Upper lobe of right lung (tissue), 1 donor: ENCODE data around the gene MBD3. TPM values are rescaled to one million over a fixed set of nuclear protein-coding genes. Genes with fewer than 3 reads are reported as not detected.
"Not testable (repeated sequence)": the region's sequence is repeated elsewhere in the genome, so short reads cannot be mapped to it uniquely, and the experiment has no call there.

Experiments used
- ATAC-seq: fragments of 200-7000 bp; cut with Tn5 transposase; one replicate; pipeline ENCODE4 v1.9.1; 2020; ENCODE audit warnings: mild to moderate bottlenecking, moderate library complexity
- DNase-seq: peaks from one replicate; pipeline ENCODE4 v3.0.0-alpha.2; 2020
- H3K27ac ChIP-seq: fragments of 200-600 bp; one replicate; pipeline ENCODE4 v1.8.0; 2022
- H3K27me3 ChIP-seq: fragments of 200-600 bp; one replicate; pipeline ENCODE4 v1.8.0; 2022; ENCODE audit warnings: mild to moderate bottlenecking
- H3K36me3 ChIP-seq: fragments of 200-600 bp; one replicate; pipeline ENCODE4 v1.8.0; 2022
- H3K4me1 ChIP-seq: fragments of 200-600 bp; one replicate; pipeline ENCODE4 v1.8.0; 2022
- H3K4me3 ChIP-seq: fragments of 200-600 bp; one replicate; pipeline ENCODE4 v1.8.0; 2022; ENCODE audit warnings: mild to moderate bottlenecking
- H3K9me3 ChIP-seq: fragments of 200-600 bp; one replicate; pipeline ENCODE4 v1.8.0; 2022
- intact Hi-C: fragments of 100-400 bp; cut with DNase I; formaldehyde crosslinking; loops from one replicate; pipeline ENCODE4 v1.11.0; 2022
- total RNA-seq: library from RNA; stranded (reverse); fragmentation: NEBNext Ultra II Directional; extraction: Animal tissue kit (Norgen Biotek cat#: 25700); gene quantifications from one replicate; pipeline ENCODE4 v1.2.1, GENCODE V29; 2021
- TF ChIP-seq, protein P1 (sequence below): fragments of 200-600 bp; IDR thresholded peaks from one replicate; pipeline ENCODE4 v1.8.0; 2022; ENCODE audit warnings: antibody characterized with exemption
- donor health status: DM: no; HTN: yes; CAD: no; lungs with severe emphysema.

Gene MBD3
- total RNA-seq, 1 donor from 2014 or later, result 78.7 TPM

- peaks cover 30% of the 10 kb centered on the region for H3K27me3 ChIP-seq
- TF ChIP-seq, protein P1, sequence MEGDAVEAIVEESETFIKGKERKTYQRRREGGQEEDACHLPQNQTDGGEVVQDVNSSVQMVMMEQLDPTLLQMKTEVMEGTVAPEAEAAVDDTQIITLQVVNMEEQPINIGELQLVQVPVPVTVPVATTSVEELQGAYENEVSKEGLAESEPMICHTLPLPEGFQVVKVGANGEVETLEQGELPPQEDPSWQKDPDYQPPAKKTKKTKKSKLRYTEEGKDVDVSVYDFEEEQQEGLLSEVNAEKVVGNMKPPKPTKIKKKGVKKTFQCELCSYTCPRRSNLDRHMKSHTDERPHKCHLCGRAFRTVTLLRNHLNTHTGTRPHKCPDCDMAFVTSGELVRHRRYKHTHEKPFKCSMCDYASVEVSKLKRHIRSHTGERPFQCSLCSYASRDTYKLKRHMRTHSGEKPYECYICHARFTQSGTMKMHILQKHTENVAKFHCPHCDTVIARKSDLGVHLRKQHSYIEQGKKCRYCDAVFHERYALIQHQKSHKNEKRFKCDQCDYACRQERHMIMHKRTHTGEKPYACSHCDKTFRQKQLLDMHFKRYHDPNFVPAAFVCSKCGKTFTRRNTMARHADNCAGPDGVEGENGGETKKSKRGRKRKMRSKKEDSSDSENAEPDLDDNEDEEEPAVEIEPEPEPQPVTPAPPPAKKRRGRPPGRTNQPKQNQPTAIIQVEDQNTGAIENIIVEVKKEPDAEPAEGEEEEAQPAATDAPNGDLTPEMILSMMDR, result no peak
- peak; percentile 28 for ATAC-seq
Measured at GRCh38 chr19:1534972-1535371, 57.7 kb downstream of the MBD3 start.

GRCh38 chr19:1533510-1534150 lies 59.0 kb downstream of the MBD3 start:
- Histone ChIP-seq H3K27me3 (peaks cover 38% of the 10 kb centered on the region), H3K27ac (no peak overlapping the region), H3K9me3 (no peaks in the 10 kb centered on the region), H3K4me3 (no peak overlapping the region), H3K36me3 (no peaks in the 10 kb centered on the region), H3K4me1 (no peaks in the 10 kb centered on the region)
- ATAC-seq (no peak), DNase-seq (no peak)
- TF ChIP-seq, protein P1, result no peak
- intact Hi-C loops, result no loop called here

More at GRCh38 chr19:1534972-1535371, 57.7 kb downstream of the MBD3 start:
- Histone ChIP-seq H3K27ac (no peak overlapping the region), H3K4me1 (no peaks in the 10 kb centered on the region), H3K4me3 (no peak overlapping the region), H3K36me3 (no peaks in the 10 kb centered on the region), H3K9me3 (no peaks in the 10 kb centered on the region)
- intact Hi-C loops, result no loop called here
- DNase-seq, result no peak

GRCh38 chr19:1532003-1532402 lies 60.7 kb downstream of the MBD3 start:
- Histone ChIP-seq H3K36me3 (no peaks in the 10 kb centered on the region), H3K4me1 (no peaks in the 10 kb centered on the region), H3K4me3 (no peak overlapping the region), H3K9me3 (no peaks in the 10 kb centered on the region), H3K27ac (no peak overlapping the region), H3K27me3 (peaks cover 37% of the 10 kb centered on the region)
- intact Hi-C loops, result no loop called here
- no peak for ATAC-seq
- DNase-seq, result no peak
- TF ChIP-seq, protein P1, result no peak

- intact Hi-C loops, result no loop called here
- ATAC-seq (no peak), DNase-seq (no peak)
- Histone ChIP-seq H3K4me1 (no peaks in the 10 kb centered on the region), H3K9me3 (no peaks in the 10 kb centered on the region), H3K36me3 (no peaks in the 10 kb centered on the region), H3K27ac (no peak overlapping the region), H3K4me3 (no peak overlapping the region), H3K27me3 (peaks cover 40% of the 10 kb centered on the region)
- TF ChIP-seq, protein P1, result no peak
Measured at GRCh38 chr19:1531587-1531986, 61.1 kb downstream of the MBD3 start.

GRCh38 chr19:1530856-1531255 lies 61.8 kb downstream of the MBD3 start:
- H3K9me3 ChIP-seq, H3K36me3 ChIP-seq, intact Hi-C loops, H3K4me1 ChIP-seq, H3K4me3 ChIP-seq, DNase-seq, H3K27ac ChIP-seq, ATAC-seq: not testable (repeated sequence)
- peaks cover 48% of the 10 kb centered on the region for H3K27me3 ChIP-seq

- no peaks in the 10 kb centered on the region for H3K36me3 ChIP-seq
- intact Hi-C loops, result no loop called here
- DNase-seq, result no peak
- no peaks in the 10 kb centered on the region for H3K4me1 ChIP-seq
- peaks cover 59% of the 10 kb centered on the region for H3K27me3 ChIP-seq
- TF ChIP-seq, protein P1, result no peak
- no peak overlapping the region for H3K27ac ChIP-seq
- ATAC-seq, result no peak
- H3K9me3 ChIP-seq, result no peaks in the 10 kb centered on the region
- no peak overlapping the region for H3K4me3 ChIP-seq
Measured at GRCh38 chr19:1529430-1529816, 63.2 kb downstream of the MBD3 start.
